Stimulated activated CD4-positive, alpha-beta T cell treated with anti-CD3 and anti-CD28 coated beads, Interleukin-12 subunit alpha, Interleukin-12 subunit beta, amount 100 ng/mL, for 24 hours (primary cell): Measurements from ENCODE around the gene PRUNE2.
"Not testable (repeated sequence)": the region's sequence is repeated elsewhere in the genome, so short reads cannot be mapped to it uniquely, and the experiment has no call there.

Experiments
- DNase-seq, 2 experiments: peaks; one replicate each; pipeline ENCODE4 v3.0.0-alpha.2; 2020; ENCODE audit warnings: low read depth in 2 of 2

PRUNE2 gene

GRCh38 chr9:76873056-76873792 lies 32.7 kb downstream of the PRUNE2 start:
- DNase-seq: no peak

GRCh38 chr9:76868897-76869296 lies 37.0 kb downstream of the PRUNE2 start:
- DNase-seq: no peak

- DNase-seq: no peak
Observed at GRCh38 chr9:76866689-76867088, 39.2 kb downstream of the PRUNE2 start.

GRCh38 chr9:76863832-76864231 lies 42.1 kb downstream of the PRUNE2 start:
- DNase-seq: no peak

- no peak for DNase-seq
Observed at GRCh38 chr9:76859860-76860259, 46.1 kb downstream of the PRUNE2 start.

- not testable (repeated sequence) for DNase-seq
Observed at GRCh38 chr9:76858248-76858647, 47.7 kb downstream of the PRUNE2 start.

GRCh38 chr9:76856016-76856415 lies 49.9 kb downstream of the PRUNE2 start:
- DNase-seq: no peak

- no peak for DNase-seq
Observed at GRCh38 chr9:76855015-76855414, 50.9 kb downstream of the PRUNE2 start.

- DNase-seq: no peak
Observed at GRCh38 chr9:76852026-76852425, 53.9 kb downstream of the PRUNE2 start.

- no peak for DNase-seq
Observed at GRCh38 chr9:76846297-76846696, 59.6 kb downstream of the PRUNE2 start.

- no peak for DNase-seq
Observed at GRCh38 chr9:76845254-76845653, 60.7 kb downstream of the PRUNE2 start.

- DNase-seq: no peak
Observed at GRCh38 chr9:76835571-76836283, 70.2 kb downstream of the PRUNE2 start.

- no peak for DNase-seq
Observed at GRCh38 chr9:76828447-76828846, 77.5 kb downstream of the PRUNE2 start.

- no peak for DNase-seq
Observed at GRCh38 chr9:76827296-76828080, 78.4 kb downstream of the PRUNE2 start.

GRCh38 chr9:76820431-76820830 lies 85.5 kb downstream of the PRUNE2 start:
- DNase-seq: no peak

- DNase-seq: no peak
Observed at GRCh38 chr9:76818271-76818670, 87.6 kb downstream of the PRUNE2 start.

- no peak for DNase-seq
Observed at GRCh38 chr9:76817489-76817888, 88.4 kb downstream of the PRUNE2 start.

- no peak for DNase-seq
Observed at GRCh38 chr9:76812591-76812990, 93.3 kb downstream of the PRUNE2 start.

GRCh38 chr9:76810377-76810957 lies 95.4 kb downstream of the PRUNE2 start:
- DNase-seq: peak in 1 of 2 experiments; percentile 15

GRCh38 chr9:76808636-76809035 lies 97.3 kb downstream of the PRUNE2 start:
- DNase-seq: no peak

- DNase-seq: no peak
Observed at GRCh38 chr9:76803762-76804161, 102.2 kb downstream of the PRUNE2 start.

- DNase-seq: no peak
Observed at GRCh38 chr9:76803083-76803482, 102.8 kb downstream of the PRUNE2 start.
